Dendritic cell treated with granulocyte-macrophage colony-stimulating factor and Interleukin-4, amounts not matched to agents 40 ng/mL and 50 ng/mL, for 4 days (primary cell): Measurements from ENCODE around the gene OSBPL10.

Source experiments
- H3K27ac Mint-ChIP-seq: one replicate; pipeline ENCODE4 v1.8.0; 2022; ENCODE audit warnings: mild to moderate bottlenecking, mixed read lengths
- H3K27me3 Mint-ChIP-seq: one replicate; pipeline ENCODE4 v1.8.0; 2022; ENCODE audit warnings: mild to moderate bottlenecking, mixed read lengths
- H3K36me3 Mint-ChIP-seq: one replicate; pipeline ENCODE4 v1.8.0; 2022; ENCODE audit warnings: low read depth, mixed read lengths
- H3K4me1 Mint-ChIP-seq: one replicate; pipeline ENCODE4 v1.8.0; 2022; ENCODE audit warnings: low read depth, mixed read lengths
- H3K4me3 Mint-ChIP-seq: one replicate; pipeline ENCODE4 v1.8.0; 2022; ENCODE audit warnings: mild to moderate bottlenecking, moderate library complexity, mixed read lengths
- H3K9me3 Mint-ChIP-seq: one replicate; pipeline ENCODE4 v1.8.0; 2022; ENCODE audit warnings: mixed read lengths
- intact Hi-C: fragments of 100-400 bp; cut with micrococcal nuclease; formaldehyde crosslinking; loops from one replicate; pipeline ENCODE4 v1.15.0; 2022

Gene OSBPL10

GRCh38 chr3:31918179-31919150 lies 62.6 kb downstream of the OSBPL10 start:
- Mint-ChIP-seq H3K4me3 (no peak overlapping the region), H3K27ac (no peak overlapping the region), H3K27me3 (no peaks in the 10 kb centered on the region), H3K36me3 (no peaks in the 10 kb centered on the region), H3K4me1 (no peaks in the 10 kb centered on the region), H3K9me3 (peaks cover 14% of the 10 kb centered on the region)
- intact Hi-C loops, result no loop called here

GRCh38 chr3:31917303-31918005 lies 63.6 kb downstream of the OSBPL10 start:
- intact Hi-C loops, result no loop called here
- Mint-ChIP-seq H3K9me3 (peaks cover 14% of the 10 kb centered on the region), H3K36me3 (no peaks in the 10 kb centered on the region), H3K27me3 (no peaks in the 10 kb centered on the region), H3K4me1 (no peaks in the 10 kb centered on the region), H3K4me3 (no peak overlapping the region), H3K27ac (no peak overlapping the region)

- no peak overlapping the region for H3K4me3 Mint-ChIP-seq
- no peaks in the 10 kb centered on the region for H3K36me3 Mint-ChIP-seq
- H3K9me3 Mint-ChIP-seq, result no peaks in the 10 kb centered on the region
- H3K27me3 Mint-ChIP-seq, result no peaks in the 10 kb centered on the region
- intact Hi-C loops, result no loop called here
- H3K27ac Mint-ChIP-seq, result no peak overlapping the region
- H3K4me1 Mint-ChIP-seq, result no peaks in the 10 kb centered on the region
Observed at GRCh38 chr3:31911643-31912042, 69.4 kb downstream of the OSBPL10 start.

GRCh38 chr3:31911124-31911523 lies 69.9 kb downstream of the OSBPL10 start:
- Mint-ChIP-seq H3K27me3 (no peaks in the 10 kb centered on the region), H3K9me3 (no peaks in the 10 kb centered on the region), H3K4me1 (no peaks in the 10 kb centered on the region), H3K4me3 (no peak overlapping the region), H3K27ac (no peak overlapping the region), H3K36me3 (no peaks in the 10 kb centered on the region)
- intact Hi-C loops, result no loop called here

GRCh38 chr3:31909455-31909854 lies 71.6 kb downstream of the OSBPL10 start:
- Mint-ChIP-seq H3K27ac (no peak overlapping the region), H3K9me3 (no peaks in the 10 kb centered on the region), H3K27me3 (no peaks in the 10 kb centered on the region), H3K4me3 (no peak overlapping the region), H3K36me3 (no peaks in the 10 kb centered on the region), H3K4me1 (no peaks in the 10 kb centered on the region)
- intact Hi-C loops, result no loop called here

- no peak overlapping the region for H3K4me3 Mint-ChIP-seq
- H3K4me1 Mint-ChIP-seq, result no peaks in the 10 kb centered on the region
- intact Hi-C loops, result no loop called here
- H3K9me3 Mint-ChIP-seq, result no peaks in the 10 kb centered on the region
- H3K27me3 Mint-ChIP-seq, result no peaks in the 10 kb centered on the region
- H3K36me3 Mint-ChIP-seq, result no peaks in the 10 kb centered on the region
- no peak overlapping the region for H3K27ac Mint-ChIP-seq
Observed at GRCh38 chr3:31908391-31909097, 72.5 kb downstream of the OSBPL10 start.

- H3K36me3 Mint-ChIP-seq, result no peaks in the 10 kb centered on the region
- no peaks in the 10 kb centered on the region for H3K27me3 Mint-ChIP-seq
- no peak overlapping the region for H3K4me3 Mint-ChIP-seq
- intact Hi-C loops, result no loop called here
- no peaks in the 10 kb centered on the region for H3K4me1 Mint-ChIP-seq
- H3K27ac Mint-ChIP-seq, result no peak overlapping the region
- no peaks in the 10 kb centered on the region for H3K9me3 Mint-ChIP-seq
Observed at GRCh38 chr3:31906182-31906581, 74.9 kb downstream of the OSBPL10 start.

GRCh38 chr3:31903686-31904431 lies 77.2 kb downstream of the OSBPL10 start:
- H3K27ac Mint-ChIP-seq, result no peak overlapping the region

GRCh38 chr3:31900583-31900982 lies 80.5 kb downstream of the OSBPL10 start:
- H3K4me1 Mint-ChIP-seq, result no peaks in the 10 kb centered on the region
- H3K27ac Mint-ChIP-seq, result no peak overlapping the region
- no peaks in the 10 kb centered on the region for H3K36me3 Mint-ChIP-seq
- intact Hi-C loops, result no loop called here
- H3K27me3 Mint-ChIP-seq, result peaks cover 2% of the 10 kb centered on the region
- H3K9me3 Mint-ChIP-seq, result no peaks in the 10 kb centered on the region
- no peak overlapping the region for H3K4me3 Mint-ChIP-seq

More at GRCh38 chr3:31903686-31904431, 77.2 kb downstream of the OSBPL10 start:
- peaks cover 2% of the 10 kb centered on the region for H3K27me3 Mint-ChIP-seq
- intact Hi-C loops, result no loop called here
- no peak overlapping the region for H3K4me3 Mint-ChIP-seq
- H3K36me3 Mint-ChIP-seq, result no peaks in the 10 kb centered on the region
- no peaks in the 10 kb centered on the region for H3K9me3 Mint-ChIP-seq
- H3K4me1 Mint-ChIP-seq, result no peaks in the 10 kb centered on the region

GRCh38 chr3:31896648-31897433 lies 84.2 kb downstream of the OSBPL10 start:
- no peak overlapping the region for H3K4me3 Mint-ChIP-seq
- no peaks in the 10 kb centered on the region for H3K9me3 Mint-ChIP-seq
- H3K4me1 Mint-ChIP-seq, result no peaks in the 10 kb centered on the region
- intact Hi-C loops, result no loop called here
- H3K36me3 Mint-ChIP-seq, result no peaks in the 10 kb centered on the region
- H3K27me3 Mint-ChIP-seq, result peaks cover 4% of the 10 kb centered on the region
- no peak overlapping the region for H3K27ac Mint-ChIP-seq

- no peak overlapping the region for H3K4me3 Mint-ChIP-seq
- peaks cover 4% of the 10 kb centered on the region for H3K27me3 Mint-ChIP-seq
- no peak overlapping the region for H3K27ac Mint-ChIP-seq
- intact Hi-C loops, result no loop called here
- H3K4me1 Mint-ChIP-seq, result no peaks in the 10 kb centered on the region
- no peaks in the 10 kb centered on the region for H3K36me3 Mint-ChIP-seq
- H3K9me3 Mint-ChIP-seq, result no peaks in the 10 kb centered on the region
Observed at GRCh38 chr3:31896026-31896425, 85.0 kb downstream of the OSBPL10 start.

GRCh38 chr3:31895471-31895870 lies 85.6 kb downstream of the OSBPL10 start:
- no peaks in the 10 kb centered on the region for H3K9me3 Mint-ChIP-seq
- intact Hi-C loops, result no loop called here
- H3K27ac Mint-ChIP-seq, result no peak overlapping the region
- no peaks in the 10 kb centered on the region for H3K4me1 Mint-ChIP-seq
- H3K36me3 Mint-ChIP-seq, result no peaks in the 10 kb centered on the region
- peaks cover 4% of the 10 kb centered on the region for H3K27me3 Mint-ChIP-seq
- no peak overlapping the region for H3K4me3 Mint-ChIP-seq
